HUES48 (cell line): ENCODE results near the gene MAGI1.

Source experiments
- H3K27ac ChIP-seq: one replicate; pipeline ENCODE4 v1.7.0; 2013; ENCODE audit warnings: low read depth, low read length, inconsistent platforms
- H3K27me3 ChIP-seq: 2 replicates; pipeline ENCODE4 v1.6.1; 2013; ENCODE audit warnings: mild to moderate bottlenecking, low read length; ENCODE audit not compliant: control insufficient read depth, insufficient read depth
- H3K36me3 ChIP-seq: 2 replicates; pipeline ENCODE4 v1.6.1; 2013; ENCODE audit warnings: low read length; ENCODE audit not compliant: control insufficient read depth, insufficient read depth
- H3K4me1 ChIP-seq: 2 replicates; pipeline ENCODE4 v1.6.1; 2013; ENCODE audit warnings: mild to moderate bottlenecking, low read length; ENCODE audit not compliant: control insufficient read depth, insufficient read depth
- H3K4me3 ChIP-seq: 2 replicates; pipeline ENCODE4 v1.5.1; 2013; ENCODE audit warnings: mild to moderate bottlenecking, low read depth, low read length
- H3K9ac ChIP-seq: 2 replicates; pipeline ENCODE4 v1.6.1; 2013; ENCODE audit warnings: mild to moderate bottlenecking, low read depth, low read length, moderate library complexity
- H3K9me3 ChIP-seq: 2 replicates; pipeline ENCODE4 v1.6.1; 2013; ENCODE audit warnings: low read length; ENCODE audit not compliant: control insufficient read depth, insufficient read depth

MAGI1 gene

GRCh38 chr3:66038384-66038725 is 363 bp downstream of the MAGI1 start:
- Histone ChIP-seq H3K9me3 (no peaks in the 10 kb centered on the region), H3K36me3 (no peaks in the 10 kb centered on the region), H3K4me3 (peak overlapping the region; percentile 88), H3K27ac (peak overlapping the region; percentile 88), H3K4me1 (peaks cover 32% of the 10 kb centered on the region), H3K27me3 (no peaks in the 10 kb centered on the region), H3K9ac (peak overlapping the region; percentile 81)

GRCh38 chr3:66037986-66038369 is 740 bp downstream of the MAGI1 start:
- H3K27ac ChIP-seq = peak overlapping the region; percentile 88
- H3K4me1 ChIP-seq = peaks cover 36% of the 10 kb centered on the region
- H3K36me3 ChIP-seq = no peaks in the 10 kb centered on the region
- no peaks in the 10 kb centered on the region for H3K27me3 ChIP-seq
- H3K9me3 ChIP-seq = no peaks in the 10 kb centered on the region
- peak overlapping the region; percentile 88 for H3K4me3 ChIP-seq
- peak overlapping the region; percentile 81 for H3K9ac ChIP-seq

- peak overlapping the region; percentile 88 for H3K4me3 ChIP-seq
- peaks cover 38% of the 10 kb centered on the region for H3K4me1 ChIP-seq
- H3K27me3 ChIP-seq = no peaks in the 10 kb centered on the region
- H3K27ac ChIP-seq = peak overlapping the region; percentile 88
- no peaks in the 10 kb centered on the region for H3K9me3 ChIP-seq
- no peaks in the 10 kb centered on the region for H3K36me3 ChIP-seq
- H3K9ac ChIP-seq = peak overlapping the region; percentile 81
These were observed 1.3 kb downstream of the MAGI1 start for GRCh38 chr3:66037330-66037985.

- H3K4me3 ChIP-seq = peak overlapping the region; percentile 88
- H3K27me3 ChIP-seq = no peaks in the 10 kb centered on the region
- H3K9me3 ChIP-seq = no peaks in the 10 kb centered on the region
- H3K4me1 ChIP-seq = peaks cover 38% of the 10 kb centered on the region
- peak overlapping the region; percentile 88 for H3K27ac ChIP-seq
- no peaks in the 10 kb centered on the region for H3K36me3 ChIP-seq
- H3K9ac ChIP-seq = peak overlapping the region; percentile 81
These were observed 2.1 kb downstream of the MAGI1 start for GRCh38 chr3:66036586-66037148.

GRCh38 chr3:66035763-66036477 is 2.8 kb downstream of the MAGI1 start:
- no peaks in the 10 kb centered on the region for H3K27me3 ChIP-seq
- H3K4me1 ChIP-seq = peaks cover 38% of the 10 kb centered on the region
- peak overlapping the region; percentile 81 for H3K9ac ChIP-seq
- H3K27ac ChIP-seq = peak overlapping the region; percentile 88
- H3K4me3 ChIP-seq = peak overlapping the region; percentile 88
- H3K9me3 ChIP-seq = no peaks in the 10 kb centered on the region
- no peaks in the 10 kb centered on the region for H3K36me3 ChIP-seq

- Histone ChIP-seq H3K9ac (no peak overlapping the region), H3K4me3 (no peak overlapping the region), H3K4me1 (peaks cover 31% of the 10 kb centered on the region), H3K27me3 (no peaks in the 10 kb centered on the region), H3K27ac (no peak overlapping the region), H3K9me3 (no peaks in the 10 kb centered on the region), H3K36me3 (no peaks in the 10 kb centered on the region)
These were observed 5.2 kb downstream of the MAGI1 start for GRCh38 chr3:66033241-66034138.

GRCh38 chr3:66031102-66031698 is 7.5 kb downstream of the MAGI1 start:
- peaks cover 23% of the 10 kb centered on the region for H3K4me1 ChIP-seq
- H3K9me3 ChIP-seq = no peaks in the 10 kb centered on the region
- H3K4me3 ChIP-seq = no peak overlapping the region
- no peaks in the 10 kb centered on the region for H3K36me3 ChIP-seq
- H3K27ac ChIP-seq = no peak overlapping the region
- no peaks in the 10 kb centered on the region for H3K27me3 ChIP-seq
- H3K9ac ChIP-seq = no peak overlapping the region

- H3K9me3 ChIP-seq = no peaks in the 10 kb centered on the region
- no peaks in the 10 kb centered on the region for H3K27me3 ChIP-seq
- H3K9ac ChIP-seq = no peak overlapping the region
- no peaks in the 10 kb centered on the region for H3K36me3 ChIP-seq
- H3K4me3 ChIP-seq = no peak overlapping the region
- no peak overlapping the region for H3K27ac ChIP-seq
- peaks cover 16% of the 10 kb centered on the region for H3K4me1 ChIP-seq
These were observed 9.3 kb downstream of the MAGI1 start for GRCh38 chr3:66029443-66029842.

GRCh38 chr3:66029014-66029413 is 9.7 kb downstream of the MAGI1 start:
- H3K4me3 ChIP-seq = no peak overlapping the region
- H3K9me3 ChIP-seq = no peaks in the 10 kb centered on the region
- H3K36me3 ChIP-seq = no peaks in the 10 kb centered on the region
- peaks cover 16% of the 10 kb centered on the region for H3K4me1 ChIP-seq
- no peak overlapping the region for H3K27ac ChIP-seq
- H3K27me3 ChIP-seq = no peaks in the 10 kb centered on the region
- H3K9ac ChIP-seq = no peak overlapping the region

GRCh38 chr3:66028457-66028856 is 10.3 kb downstream of the MAGI1 start:
- Histone ChIP-seq H3K9ac (no peak overlapping the region), H3K4me3 (no peak overlapping the region), H3K27ac (no peak overlapping the region), H3K27me3 (no peaks in the 10 kb centered on the region), H3K9me3 (no peaks in the 10 kb centered on the region), H3K36me3 (no peaks in the 10 kb centered on the region), H3K4me1 (peaks cover 13% of the 10 kb centered on the region)
